WTC11 (cell line): ENCODE data around the gene SLC1A4. TPM values are rescaled to one million over a fixed set of nuclear protein-coding genes. Genes with fewer than 3 reads are reported as not detected.

Experiments
- ATAC-seq: fragments of 200-7000 bp; cut with Tn5 transposase; 2 replicates; pipeline ENCODE4 v1.10.0; 2021; ENCODE audit warnings: mild to moderate bottlenecking, moderate library complexity
- CTCF ChIA-PET: fragments of 300-600 bp; sonication (Branson Sonifier 250); formaldehyde crosslinking; loops from one replicate; lab custom pipeline; 2021; ENCODE audit warnings: antibody characterized with exemption; lab: Charles Lee
- POLR2A ChIA-PET: fragments of 350-600 bp; sonication (Branson Sonifier 250); formaldehyde crosslinking; loops from one replicate; lab custom pipeline; 2021; ENCODE audit warnings: antibody characterized with exemption; lab: Charles Lee
- DNase-seq: peaks from one replicate; pipeline ENCODE4 v3.0.0; 2021; ENCODE audit warnings: low spot score
- H3K27ac Mint-ChIP-seq: 2 replicates; pipeline ENCODE4 v1.8.0; 2021; ENCODE audit warnings: mixed read lengths
- H3K27me3 Mint-ChIP-seq: 2 replicates; pipeline ENCODE4 v1.8.0; 2021; ENCODE audit warnings: low read depth, mild to moderate bottlenecking, moderate library complexity, mixed read lengths
- H3K36me3 Mint-ChIP-seq: 2 replicates; pipeline ENCODE4 v1.8.0; 2021; ENCODE audit warnings: mixed read lengths
- H3K4me1 Mint-ChIP-seq: 2 replicates; pipeline ENCODE4 v1.8.0; 2022; ENCODE audit warnings: mixed read lengths
- H3K4me3 Mint-ChIP-seq: 2 replicates; pipeline ENCODE4 v1.8.0; 2021; ENCODE audit warnings: mild to moderate bottlenecking, moderate library complexity, mixed read lengths
- H3K9me3 Mint-ChIP-seq: 2 replicates; pipeline ENCODE4 v1.8.0; 2021; ENCODE audit warnings: mixed read lengths
- ATF1 ChIP-seq: sonication (generic); formaldehyde crosslinking; IDR thresholded peaks from 2 replicates; pipeline ENCODE4 v1.8.1; 2023; ENCODE audit warnings: mild to moderate bottlenecking, moderate library complexity, missing genetic modification reagents
- ATF2 ChIP-seq: sonication (generic); formaldehyde crosslinking; IDR thresholded peaks from 2 replicates; pipeline ENCODE4 v1.8.1; 2022; ENCODE audit warnings: low read depth, missing genetic modification reagents, borderline replicate concordance
- E2F4 ChIP-seq: sonication (generic); formaldehyde crosslinking; IDR thresholded peaks from 2 replicates; pipeline ENCODE4 v1.8.1; 2022; ENCODE audit warnings: low read depth, mild to moderate bottlenecking, moderate library complexity, missing genetic modification reagents, borderline replicate concordance
- FOXP4 ChIP-seq: sonication (generic); formaldehyde crosslinking; IDR thresholded peaks from 2 replicates; pipeline ENCODE4 v1.8.0; 2022; ENCODE audit warnings: mild to moderate bottlenecking, missing genetic modification reagents
- GRHL2 ChIP-seq: fragments of 250-450 bp; sonication (Bioruptor Pico); IDR thresholded peaks from 2 replicates; pipeline ENCODE4 v1.8.0; 2022; ENCODE audit warnings: mild to moderate bottlenecking, moderate library complexity; ENCODE audit not compliant: insufficient replicate concordance, severe bottlenecking
- HMGXB4 ChIP-seq: sonication (generic); formaldehyde crosslinking; IDR thresholded peaks from 2 replicates; pipeline ENCODE4 v1.8.1; 2023; ENCODE audit warnings: mild to moderate bottlenecking, moderate library complexity, missing genetic modification reagents
- IRF2 ChIP-seq: sonication (generic); formaldehyde crosslinking; IDR thresholded peaks from 2 replicates; pipeline ENCODE4 v1.8.0; 2022; ENCODE audit warnings: low read depth, missing genetic modification reagents, borderline replicate concordance
- JAZF1 ChIP-seq: fragments of 250-450 bp; sonication (Bioruptor Pico); IDR thresholded peaks from 2 replicates; pipeline ENCODE4 v1.9.0; 2021; ENCODE audit warnings: moderate library complexity, mild to moderate bottlenecking, inconsistent platforms
- JUN ChIP-seq: sonication (generic); formaldehyde crosslinking; IDR thresholded peaks from 2 replicates; pipeline ENCODE4 v1.8.0; 2023; ENCODE audit warnings: mild to moderate bottlenecking, missing genetic modification reagents
- KAT7 ChIP-seq: sonication (generic); formaldehyde crosslinking; IDR thresholded peaks from 2 replicates; pipeline ENCODE4 v1.8.1; 2023; ENCODE audit warnings: missing genetic modification reagents, mild to moderate bottlenecking, borderline replicate concordance
- NR2C2 ChIP-seq: sonication (generic); formaldehyde crosslinking; IDR thresholded peaks from 2 replicates; pipeline ENCODE4 v1.8.0; 2022; ENCODE audit warnings: mild to moderate bottlenecking, missing genetic modification reagents
- NR3C1 ChIP-seq: sonication (generic); formaldehyde crosslinking; conservative IDR thresholded peaks from 2 replicates; pipeline ENCODE4 v1.8.1; 2023; ENCODE audit warnings: low read depth, mild to moderate bottlenecking, missing genetic modification reagents
- PRDM15 ChIP-seq: sonication (generic); formaldehyde crosslinking; IDR thresholded peaks from 2 replicates; pipeline ENCODE4 v1.8.0; 2022; ENCODE audit warnings: missing genetic modification reagents
- PREB ChIP-seq: sonication (generic); formaldehyde crosslinking; IDR thresholded peaks from 2 replicates; pipeline ENCODE4 v1.8.1; 2022; ENCODE audit warnings: mild to moderate bottlenecking, missing genetic modification reagents, moderate library complexity, borderline replicate concordance
- PRRX2 ChIP-seq: fragments of 250-450 bp; sonication (Bioruptor Pico); IDR thresholded peaks from 2 replicates; pipeline ENCODE4 v1.8.0; 2021; ENCODE audit warnings: mild to moderate bottlenecking
- RORB ChIP-seq: fragments of 250-450 bp; sonication (Bioruptor Pico); IDR thresholded peaks from 2 replicates; pipeline ENCODE4 v1.9.0; 2021; ENCODE audit warnings: mild to moderate bottlenecking
- SMAD4 ChIP-seq: sonication (generic); formaldehyde crosslinking; IDR thresholded peaks from 2 replicates; pipeline ENCODE4 v1.8.0; 2022; ENCODE audit warnings: mild to moderate bottlenecking, missing genetic modification reagents
- TCF7 ChIP-seq: sonication (generic); formaldehyde crosslinking; IDR thresholded peaks from 2 replicates; pipeline ENCODE4 v1.8.0; 2022; ENCODE audit warnings: mild to moderate bottlenecking, low read depth, missing genetic modification reagents, moderate library complexity
- TEAD1 ChIP-seq: sonication (generic); formaldehyde crosslinking; IDR thresholded peaks from 2 replicates; pipeline ENCODE4 v1.8.0; 2022; ENCODE audit warnings: mild to moderate bottlenecking, missing genetic modification reagents
- TEAD4 ChIP-seq: sonication (generic); formaldehyde crosslinking; IDR thresholded peaks from 2 replicates; pipeline ENCODE4 v1.8.0; 2022; ENCODE audit warnings: mild to moderate bottlenecking, missing genetic modification reagents
- ZNF219 ChIP-seq: sonication (generic); formaldehyde crosslinking; IDR thresholded peaks from 2 replicates; pipeline ENCODE4 v1.8.0; 2023; ENCODE audit warnings: missing genetic modification reagents, mild to moderate bottlenecking, borderline replicate concordance
- ZNF317 ChIP-seq: sonication (generic); formaldehyde crosslinking; IDR thresholded peaks from 2 replicates; pipeline ENCODE4 v1.8.1; 2023; ENCODE audit warnings: low read depth, mild to moderate bottlenecking, moderate library complexity, missing genetic modification reagents, borderline replicate concordance
- ZNF671 ChIP-seq: fragments of 250-450 bp; sonication (Bioruptor Pico); IDR thresholded peaks from 2 replicates; pipeline ENCODE4 v1.8.0; 2021; ENCODE audit warnings: mild to moderate bottlenecking
- total RNA-seq: library from RNA; stranded (reverse); gene quantifications from 3 replicates; pipeline ENCODE4 v1.2.3, GENCODE V29; 2021
- TF ChIP-seq, protein P1 (sequence below): sonication (generic); formaldehyde crosslinking; IDR thresholded peaks from 2 replicates; pipeline ENCODE4 v1.8.1; 2023; ENCODE audit warnings: mild to moderate bottlenecking, missing genetic modification reagents

SLC1A4 gene
- total RNA-seq, 1 experiment from 2014 or later: 1.6 TPM

DNA sequence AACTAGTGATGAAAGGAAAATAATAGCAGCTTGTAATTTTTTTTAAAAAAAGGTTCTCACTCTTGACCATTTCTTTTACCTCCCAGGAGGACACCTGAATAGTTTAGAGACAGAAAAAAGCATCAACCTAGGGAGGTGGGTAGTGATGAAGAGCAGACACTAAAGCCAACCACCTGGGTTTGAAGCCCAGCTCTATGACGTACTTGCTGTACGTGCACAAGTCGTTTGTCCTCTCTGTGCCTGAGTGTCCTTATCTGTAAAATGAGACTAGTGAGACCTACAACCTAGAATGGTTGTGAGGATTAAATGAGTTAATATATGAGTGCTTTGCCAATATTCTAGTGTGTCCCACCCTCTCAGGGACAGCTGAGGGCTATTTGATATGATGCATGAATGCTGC, 5.8 kb downstream of the SLC1A4 start:
- no peak overlapping the region for H3K27ac Mint-ChIP-seq
- TF ChIP-seq PRRX2 (CRISPR knock-in tag) (no peak), GRHL2 (CRISPR knock-in tag) (no peak), JUN (CRISPR knock-in tag) (no peak), NR2C2 (CRISPR knock-in tag) (no peak), TEAD4 (CRISPR knock-in tag) (no peak), E2F4 (CRISPR knock-in tag) (no peak), ZNF671 (no peak), KAT7 (CRISPR knock-in tag) (no peak), IRF2 (no peak), PREB (CRISPR knock-in tag) (no peak), SMAD4 (CRISPR knock-in tag) (no peak), FOXP4 (CRISPR knock-in tag) (no peak), RORB (CRISPR knock-in tag) (no peak), ATF2 (no peak), HMGXB4 (CRISPR knock-in tag) (no peak), ZNF219 (CRISPR knock-in tag) (no peak)
- TF ChIP-seq, protein P1, sequence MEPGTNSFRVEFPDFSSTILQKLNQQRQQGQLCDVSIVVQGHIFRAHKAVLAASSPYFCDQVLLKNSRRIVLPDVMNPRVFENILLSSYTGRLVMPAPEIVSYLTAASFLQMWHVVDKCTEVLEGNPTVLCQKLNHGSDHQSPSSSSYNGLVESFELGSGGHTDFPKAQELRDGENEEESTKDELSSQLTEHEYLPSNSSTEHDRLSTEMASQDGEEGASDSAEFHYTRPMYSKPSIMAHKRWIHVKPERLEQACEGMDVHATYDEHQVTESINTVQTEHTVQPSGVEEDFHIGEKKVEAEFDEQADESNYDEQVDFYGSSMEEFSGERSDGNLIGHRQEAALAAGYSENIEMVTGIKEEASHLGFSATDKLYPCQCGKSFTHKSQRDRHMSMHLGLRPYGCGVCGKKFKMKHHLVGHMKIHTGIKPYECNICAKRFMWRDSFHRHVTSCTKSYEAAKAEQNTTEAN (CRISPR knock-in tag): no peak
- ATAC-seq (no peak), DNase-seq (no peak)
- no peak overlapping the region for H3K4me3 Mint-ChIP-seq
- POLR2A ChIA-PET: interaction anchor here (0.7 kb wide), 1 partner anchor 29 kb away, joined by 3 read pairs; no protein-coding TSS in a partner anchor
- CTCF ChIA-PET: no interaction called here
- H3K4me1 Mint-ChIP-seq: peaks cover 14% of the 10 kb centered on the region
- no peaks in the 10 kb centered on the region for H3K36me3 Mint-ChIP-seq
- no peaks in the 10 kb centered on the region for H3K9me3 Mint-ChIP-seq
- peaks cover 32% of the 10 kb centered on the region for H3K27me3 Mint-ChIP-seq

- ChIA-PET CTCF (interaction anchor here (1.0 kb wide), 1 partner anchor 79 kb away, joined by 3 read pairs; no protein-coding TSS in a partner anchor), POLR2A (no interaction called here)
- H3K4me3 Mint-ChIP-seq: no peak overlapping the region
- TF ChIP-seq ZNF317 (CRISPR knock-in tag): no peak
- TF ChIP-seq JAZF1 (CRISPR knock-in tag): no peak
- no peak for TF ChIP-seq PRDM15 (CRISPR knock-in tag)
- no peak for TF ChIP-seq NR2C2 (CRISPR knock-in tag)
- TF ChIP-seq NR3C1 (CRISPR knock-in tag): no peak
- no peak for TF ChIP-seq IRF2
- TF ChIP-seq ATF1 (CRISPR knock-in tag): no peak
- no peak for TF ChIP-seq TEAD1
- TF ChIP-seq TCF7 (CRISPR knock-in tag): no peak
Observed at GRCh38 chr2:64996871-64997307, 7.7 kb downstream of the SLC1A4 start.

More at GRCh38 chr2:64996871-64997307, 7.7 kb downstream of the SLC1A4 start:
- Mint-ChIP-seq H3K27ac (no peak overlapping the region), H3K9me3 (no peaks in the 10 kb centered on the region), H3K27me3 (peaks cover 13% of the 10 kb centered on the region), H3K4me1 (peaks cover 8% of the 10 kb centered on the region), H3K36me3 (no peaks in the 10 kb centered on the region)
- DNase-seq (no peak), ATAC-seq (peak; percentile 68)
